GM12872 (cell line): ENCODE data around the gene GBE1.

ENCODE experiments used
- TF ChIP-seq, protein P1 (sequence below): IDR thresholded peaks from 3 replicates; pipeline ENCODE4 v1.5.1; 2011; ENCODE audit warnings: low read depth, mild to moderate bottlenecking, low read length, moderate library complexity; ENCODE audit not compliant: insufficient read depth

Gene GBE1

DNA sequence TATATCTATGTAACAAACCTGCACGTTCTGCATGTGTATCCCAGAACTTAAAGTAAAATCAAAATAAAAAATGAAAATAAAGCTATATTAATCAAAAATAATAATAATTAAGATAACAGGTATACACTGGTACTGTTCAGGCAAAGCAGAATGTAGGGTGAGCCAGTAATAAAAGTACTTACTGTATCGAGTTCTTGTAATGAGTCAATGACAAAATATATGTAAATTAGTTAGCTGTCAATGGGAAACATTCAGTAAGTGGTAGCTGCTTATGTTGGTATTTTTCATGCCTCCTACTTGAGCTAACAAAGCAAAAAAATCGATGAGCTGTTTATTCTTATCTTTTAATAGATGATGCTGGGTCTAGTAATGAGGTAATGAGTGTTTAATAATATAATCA lies 93.2 kb downstream of the GBE1 start:
- TF ChIP-seq, protein P1, sequence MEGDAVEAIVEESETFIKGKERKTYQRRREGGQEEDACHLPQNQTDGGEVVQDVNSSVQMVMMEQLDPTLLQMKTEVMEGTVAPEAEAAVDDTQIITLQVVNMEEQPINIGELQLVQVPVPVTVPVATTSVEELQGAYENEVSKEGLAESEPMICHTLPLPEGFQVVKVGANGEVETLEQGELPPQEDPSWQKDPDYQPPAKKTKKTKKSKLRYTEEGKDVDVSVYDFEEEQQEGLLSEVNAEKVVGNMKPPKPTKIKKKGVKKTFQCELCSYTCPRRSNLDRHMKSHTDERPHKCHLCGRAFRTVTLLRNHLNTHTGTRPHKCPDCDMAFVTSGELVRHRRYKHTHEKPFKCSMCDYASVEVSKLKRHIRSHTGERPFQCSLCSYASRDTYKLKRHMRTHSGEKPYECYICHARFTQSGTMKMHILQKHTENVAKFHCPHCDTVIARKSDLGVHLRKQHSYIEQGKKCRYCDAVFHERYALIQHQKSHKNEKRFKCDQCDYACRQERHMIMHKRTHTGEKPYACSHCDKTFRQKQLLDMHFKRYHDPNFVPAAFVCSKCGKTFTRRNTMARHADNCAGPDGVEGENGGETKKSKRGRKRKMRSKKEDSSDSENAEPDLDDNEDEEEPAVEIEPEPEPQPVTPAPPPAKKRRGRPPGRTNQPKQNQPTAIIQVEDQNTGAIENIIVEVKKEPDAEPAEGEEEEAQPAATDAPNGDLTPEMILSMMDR, result no peak

DNA sequence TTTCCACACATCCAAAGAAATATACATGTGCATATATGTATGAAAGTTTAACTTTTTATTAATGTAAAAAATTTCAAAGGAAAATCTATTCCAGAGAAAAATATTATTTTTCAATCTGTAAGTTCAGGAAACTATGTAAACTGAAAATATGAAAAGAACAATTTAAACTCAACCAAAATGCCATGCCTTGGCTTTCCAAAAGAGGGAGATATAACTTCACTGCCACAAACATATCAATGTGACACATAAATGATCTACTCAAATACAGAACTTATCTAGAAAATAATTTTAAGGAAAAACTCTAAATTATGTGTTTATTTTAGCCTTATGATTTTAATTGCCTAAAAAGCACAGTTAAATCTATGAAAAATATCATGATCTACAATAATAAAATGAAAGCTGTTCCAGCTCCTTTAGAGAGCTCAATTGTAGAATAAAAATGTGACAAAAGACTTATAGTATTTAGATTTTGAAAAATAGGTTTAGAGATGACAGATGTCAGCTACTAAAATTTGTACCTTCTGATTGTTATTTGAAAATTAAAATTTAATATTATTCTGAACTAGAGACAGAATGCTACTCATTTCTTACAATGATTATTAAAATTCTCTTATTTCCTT lies 94.8 kb downstream of the GBE1 start:
- TF ChIP-seq, protein P1, result peak; percentile 49

DNA sequence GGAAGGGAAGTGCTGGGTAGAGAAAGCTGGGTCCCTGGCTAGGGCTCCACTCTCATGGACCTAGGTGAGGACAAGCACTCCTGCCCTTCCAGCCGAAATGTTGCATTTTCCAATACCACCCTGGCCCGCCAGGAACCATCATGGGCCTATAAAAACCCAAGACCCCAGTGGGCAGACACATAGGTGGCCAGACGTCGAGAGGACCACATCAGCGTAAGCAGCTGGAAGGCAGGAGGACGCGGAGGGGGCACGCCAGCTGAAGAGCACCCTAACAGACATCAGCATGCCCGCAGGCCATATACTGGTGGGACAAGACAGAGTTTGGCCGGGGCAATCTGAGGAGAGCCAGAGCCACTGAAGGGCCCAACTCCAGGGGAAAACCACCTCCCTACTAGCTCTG lies 98.3 kb downstream of the GBE1 start:
- TF ChIP-seq, protein P1, result no peak

- TF ChIP-seq, protein P1, result no peak
These were observed 101.4 kb downstream of the GBE1 start for GRCh38 chr3:81660036-81660435.

DNA sequence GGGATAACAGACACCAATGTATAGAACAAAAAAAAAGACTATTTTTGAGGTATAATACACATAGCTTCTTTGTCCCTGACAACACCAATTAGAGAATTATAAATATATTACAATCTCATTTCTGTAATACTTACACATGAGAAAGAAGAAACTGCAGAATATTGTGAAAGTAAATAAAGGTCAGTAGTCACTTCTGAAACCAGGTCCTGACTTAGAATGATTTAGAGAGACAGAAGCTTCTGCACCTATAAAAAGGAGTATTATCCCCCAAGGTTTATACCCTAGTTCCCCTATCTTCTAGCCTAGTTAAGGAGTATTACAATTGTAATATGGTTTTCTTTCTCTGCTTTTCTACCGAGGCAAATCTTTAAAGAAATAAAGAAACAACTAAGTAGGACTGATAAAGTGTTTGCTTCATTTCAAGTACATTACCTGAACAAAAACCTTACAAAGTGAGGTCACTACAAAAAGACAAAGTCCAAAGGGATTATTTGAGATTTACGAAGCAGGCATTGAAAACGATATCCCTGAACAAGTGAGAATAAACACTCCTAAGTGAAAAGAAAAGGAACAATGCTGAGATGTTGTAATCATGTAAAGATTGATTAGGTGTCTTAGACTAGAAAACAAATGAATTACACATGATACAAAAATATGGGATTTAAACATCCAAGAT lies 103.0 kb downstream of the GBE1 start:
- TF ChIP-seq, protein P1, result no peak

DNA sequence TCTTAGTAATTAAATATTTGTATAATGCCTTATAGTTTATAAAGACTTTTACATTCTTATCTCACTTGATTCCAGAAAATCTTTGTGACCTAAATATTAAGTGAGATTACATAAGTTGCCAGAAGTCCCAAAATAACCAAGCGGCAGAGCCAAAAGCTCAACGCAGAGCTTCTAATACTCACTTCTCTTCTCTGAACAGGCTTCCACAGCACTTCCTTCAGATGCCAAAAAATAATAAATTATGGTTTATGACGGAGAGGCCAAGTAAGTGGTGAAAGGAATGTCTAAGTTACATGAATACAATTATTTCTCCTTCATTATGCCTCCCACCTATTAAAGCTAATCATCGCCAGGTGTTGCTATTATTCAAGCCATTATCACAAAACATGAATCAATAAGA lies 110.3 kb downstream of the GBE1 start:
- TF ChIP-seq, protein P1, result no peak

- TF ChIP-seq, protein P1, result no peak
These were observed 111.3 kb downstream of the GBE1 start for GRCh38 chr3:81650187-81650586.
